ENCODE results near the gene MTF1.

DNA sequence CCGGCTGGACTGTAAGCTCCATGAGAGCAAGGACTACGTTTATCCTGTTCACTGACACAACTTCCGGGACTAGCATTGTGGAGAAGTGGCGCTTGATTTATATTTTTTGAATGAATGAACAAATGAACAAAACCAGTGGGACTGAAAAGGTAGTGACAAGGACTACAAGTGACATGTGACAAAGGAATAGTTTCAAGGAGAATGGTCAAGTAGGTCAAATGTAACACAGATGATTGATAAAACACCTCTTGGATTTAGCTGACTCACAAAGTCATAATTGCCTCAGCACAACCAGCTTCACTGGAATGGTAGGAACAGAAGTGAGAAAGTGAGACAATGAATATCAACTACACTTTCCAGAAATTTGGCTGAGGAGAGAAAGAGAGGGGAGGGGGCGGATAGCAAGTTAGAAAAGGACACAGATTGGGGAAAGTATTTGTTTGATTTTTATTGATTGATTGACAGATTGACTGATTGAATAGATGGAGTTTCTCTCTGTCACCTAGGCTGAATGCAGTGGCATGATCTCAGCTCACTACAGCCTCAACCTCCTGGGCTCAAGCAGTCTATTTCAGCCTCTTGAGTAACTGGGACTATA, 14.2 kb downstream of the MTF1 start:
- no peak for TF ChIP-seq YY1 (IDR thresholded peaks at IDR 0.05; ENCODE audit: low read depth)
- TF ChIP-seq TEAD4 (IDR thresholded peaks at IDR 0.05), result no peak
- TF ChIP-seq, protein P1, sequence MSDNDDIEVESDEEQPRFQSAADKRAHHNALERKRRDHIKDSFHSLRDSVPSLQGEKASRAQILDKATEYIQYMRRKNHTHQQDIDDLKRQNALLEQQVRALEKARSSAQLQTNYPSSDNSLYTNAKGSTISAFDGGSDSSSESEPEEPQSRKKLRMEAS (IDR thresholded peaks at IDR 0.05), result no peak
- TF ChIP-seq TAF1 (IDR thresholded peaks at IDR 0.05; ENCODE audit: low read depth), result no peak
